Right renal cortex interstitium (tissue), 3 donors: ENCODE data around the gene RPRD1A. TPM values are rescaled to one million over a fixed set of nuclear protein-coding genes. Genes with fewer than 3 reads are reported as not detected.
"Not testable (repeated sequence)": the region's sequence is repeated elsewhere in the genome, so short reads cannot be mapped to it uniquely, and the experiment has no call there.

Experiments used
- DNase-seq, 3 donors: peaks; one replicate each; pipeline ENCODE4 v3.0.0-alpha.2; 2013; ENCODE audit warnings: low read depth in 3 of 3, low spot score in 2 of 3
- polyA plus RNA-seq, 3 donors: library from polyadenylated mRNA; unstranded; fragments of 120-200 nt; gene quantifications; one replicate each; pipeline ENCODE4 v1.2.1, GENCODE V29; 2013; ENCODE audit not compliant: insufficient read length in 3 of 3

Gene RPRD1A, protein sequence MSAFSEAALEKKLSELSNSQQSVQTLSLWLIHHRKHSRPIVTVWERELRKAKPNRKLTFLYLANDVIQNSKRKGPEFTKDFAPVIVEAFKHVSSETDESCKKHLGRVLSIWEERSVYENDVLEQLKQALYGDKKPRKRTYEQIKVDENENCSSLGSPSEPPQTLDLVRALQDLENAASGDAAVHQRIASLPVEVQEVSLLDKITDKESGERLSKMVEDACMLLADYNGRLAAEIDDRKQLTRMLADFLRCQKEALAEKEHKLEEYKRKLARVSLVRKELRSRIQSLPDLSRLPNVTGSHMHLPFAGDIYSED
- polyA plus RNA-seq: 10 to 100 TPM; 64.2 to 70.2 (median 65.5) TPM

DNA sequence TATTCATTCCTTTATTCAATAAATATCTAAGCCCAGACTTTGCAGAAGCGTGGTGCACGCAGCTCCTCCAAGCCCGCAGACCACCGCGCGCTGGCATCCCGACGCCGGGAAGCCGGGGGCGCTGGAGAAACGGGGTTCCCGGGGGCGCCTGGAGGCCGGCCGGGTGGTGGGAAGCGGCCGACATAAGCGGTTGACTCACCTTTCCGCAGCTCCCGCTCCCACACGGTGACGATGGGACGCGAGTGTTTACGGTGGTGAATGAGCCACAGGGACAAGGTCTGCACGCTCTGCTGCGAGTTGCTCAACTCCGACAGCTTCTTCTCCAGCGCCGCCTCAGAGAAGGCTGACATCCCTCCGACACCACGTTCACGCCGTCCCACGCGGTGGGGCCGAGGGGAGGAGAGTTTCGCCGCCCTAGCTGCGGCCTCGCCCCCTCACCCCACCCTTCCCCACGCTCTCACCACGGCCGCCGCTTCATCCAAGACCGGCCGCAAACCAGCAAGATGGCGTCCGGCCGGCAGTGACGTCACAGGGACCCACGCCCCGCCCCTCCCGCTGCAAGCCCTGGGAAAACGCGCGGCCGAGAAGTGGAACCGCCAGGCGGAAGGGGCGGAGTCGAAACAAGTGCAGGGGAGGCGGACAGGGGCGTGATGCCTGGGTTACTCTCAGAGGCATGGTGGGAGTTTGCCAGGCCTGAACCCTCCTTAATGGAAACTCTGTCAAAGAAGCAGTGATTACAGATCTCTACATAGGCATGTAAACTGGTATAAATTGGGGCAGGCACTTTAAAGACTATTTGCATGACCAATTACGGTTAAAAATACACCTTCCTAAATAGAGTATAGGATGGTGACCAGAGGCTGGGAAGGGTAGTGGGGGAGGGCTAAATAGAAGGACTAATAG is at the start of gene RPRD1A:
Gene RPRD1A, minus strand, starts transcription at position 505 of the 903 bp plus-strand sequence. Its CDS starts 155 bp downstream, at position 350.
- peak; percentile 76 to 88 (median 88) for DNase-seq

DNA sequence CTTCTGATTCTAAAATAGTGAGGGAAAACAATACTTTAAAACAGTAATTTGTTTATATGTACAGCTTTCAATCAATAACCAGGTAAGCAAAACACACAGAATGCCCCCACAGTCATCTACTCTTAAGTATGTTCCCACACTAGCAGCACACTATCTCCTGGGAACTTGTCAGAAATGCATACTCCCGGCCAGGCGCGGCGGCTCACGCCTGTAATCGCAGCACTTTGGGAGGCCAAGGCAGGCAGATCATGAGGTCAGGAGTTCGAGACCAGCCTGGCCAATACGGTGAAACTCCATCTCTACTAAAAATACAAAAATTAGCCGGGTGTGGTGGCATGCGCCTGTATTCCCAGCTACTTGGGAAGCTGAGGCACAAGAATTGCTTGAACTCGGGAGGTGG is 49.4 kb upstream of the RPRD1A start:
- DNase-seq: not testable (repeated sequence)

DNA sequence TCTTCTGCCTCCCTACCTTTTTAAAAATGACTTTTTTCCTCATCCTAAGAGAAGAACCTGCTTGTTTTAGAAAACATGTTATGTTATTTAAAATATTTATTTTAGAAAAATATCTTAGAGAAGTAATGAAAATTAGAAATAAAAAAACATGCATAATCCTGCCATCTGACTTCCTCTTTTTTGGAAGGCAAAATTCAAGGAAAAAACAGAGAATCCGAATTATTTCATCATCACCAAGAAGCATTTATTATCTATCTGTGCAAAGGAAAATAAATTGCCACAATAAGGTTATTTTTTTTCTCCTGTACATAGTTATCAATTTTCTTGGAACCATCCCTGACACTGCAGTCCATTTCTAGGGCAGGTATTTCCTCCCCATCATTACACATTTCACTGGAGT is 47.4 kb upstream of the RPRD1A start:
- no peak for DNase-seq

DNA sequence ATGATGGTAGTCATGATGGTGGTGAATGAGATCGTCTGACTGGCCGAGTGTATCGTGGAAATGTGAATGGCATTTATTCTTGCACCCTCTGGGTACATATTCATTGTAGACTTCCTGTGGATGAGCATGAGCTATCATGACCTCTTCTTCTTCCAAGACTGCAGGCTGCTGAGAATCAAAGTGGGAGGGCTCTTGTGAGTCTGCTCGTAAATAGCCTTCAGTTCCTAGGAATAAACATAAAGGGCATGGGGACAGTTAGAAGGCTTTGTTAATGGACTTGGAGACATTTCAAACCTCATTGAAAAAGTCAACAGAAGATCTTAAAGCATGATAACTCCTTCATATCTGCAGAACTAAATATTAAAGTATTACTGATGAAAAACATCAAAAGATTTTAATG is 46.9 kb upstream of the RPRD1A start:
- no peak for DNase-seq

DNA sequence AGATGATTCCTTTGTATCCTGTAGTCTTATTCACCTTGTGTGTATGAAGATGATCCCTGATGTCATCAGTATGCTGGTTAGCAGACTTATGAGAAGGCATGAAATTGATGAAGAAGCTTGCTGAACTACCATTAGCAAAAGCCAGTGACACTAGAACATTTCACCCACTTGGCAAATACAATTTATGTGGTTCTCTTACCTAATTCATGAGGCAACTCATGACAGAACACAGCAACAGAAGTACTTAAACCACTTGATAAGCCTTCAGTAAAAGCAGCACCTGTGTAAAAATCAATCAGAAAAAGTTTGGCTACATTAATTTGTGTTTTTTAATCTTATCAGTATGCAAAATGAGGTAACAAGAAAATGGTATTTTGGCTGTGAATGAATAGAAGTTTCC is 44.9 kb upstream of the RPRD1A start:
- DNase-seq: no peak

DNA sequence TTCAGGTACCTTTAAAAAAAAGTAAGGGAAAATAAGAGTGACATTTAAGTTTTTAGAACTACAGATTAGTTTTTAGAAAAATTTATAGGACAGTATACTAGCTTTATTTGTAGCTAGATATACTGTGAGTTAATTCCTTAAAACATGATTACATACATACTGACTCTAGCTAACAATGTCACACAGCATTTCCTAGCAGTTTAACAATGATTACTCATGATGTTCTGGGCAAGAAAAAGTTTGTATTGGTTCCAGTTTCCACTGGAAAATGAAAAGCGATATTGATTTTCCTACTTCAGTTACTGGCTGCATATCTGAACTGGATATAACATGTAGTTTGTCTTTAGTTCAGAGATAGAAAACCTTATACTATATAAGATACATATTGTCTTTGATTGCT is 42.4 kb upstream of the RPRD1A start:
- no peak for DNase-seq

DNA sequence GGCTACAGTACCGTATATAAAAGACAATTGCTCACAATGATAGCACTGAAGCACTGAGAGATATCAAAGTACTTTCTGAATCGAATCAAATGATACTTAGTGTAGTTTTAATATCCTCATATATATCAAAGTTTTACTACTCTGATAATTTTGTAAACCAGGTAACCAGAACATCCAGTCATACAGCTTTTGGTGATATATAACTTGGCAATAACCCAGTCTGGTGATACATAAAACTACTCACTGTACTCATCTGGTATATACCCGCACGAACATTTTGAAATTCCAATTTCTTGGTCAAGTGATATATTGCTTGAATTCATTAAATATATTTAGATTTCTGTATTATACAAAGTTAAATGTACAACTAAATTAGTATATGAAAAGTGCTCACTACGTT is 41.2 kb upstream of the RPRD1A start:
- DNase-seq: no peak

DNA sequence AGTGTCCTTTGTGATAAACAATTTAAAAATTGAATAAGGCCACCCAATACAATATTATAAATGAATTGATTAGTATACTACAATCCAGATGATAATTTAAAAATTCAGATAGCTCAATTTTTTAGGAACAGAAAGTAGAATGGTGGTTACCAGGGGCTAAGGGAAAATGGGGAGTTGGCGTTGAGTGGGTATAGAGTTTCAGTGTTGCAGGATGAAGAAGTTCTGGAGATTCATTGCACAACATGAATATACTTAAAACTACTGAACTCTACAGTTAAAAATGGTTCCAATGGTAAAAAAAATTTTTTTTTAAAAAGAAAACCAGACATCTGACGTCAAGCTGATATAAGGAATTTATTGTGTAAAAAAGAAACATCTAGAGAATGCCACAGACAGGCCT is 40.8 kb upstream of the RPRD1A start:
- DNase-seq: no peak

DNA sequence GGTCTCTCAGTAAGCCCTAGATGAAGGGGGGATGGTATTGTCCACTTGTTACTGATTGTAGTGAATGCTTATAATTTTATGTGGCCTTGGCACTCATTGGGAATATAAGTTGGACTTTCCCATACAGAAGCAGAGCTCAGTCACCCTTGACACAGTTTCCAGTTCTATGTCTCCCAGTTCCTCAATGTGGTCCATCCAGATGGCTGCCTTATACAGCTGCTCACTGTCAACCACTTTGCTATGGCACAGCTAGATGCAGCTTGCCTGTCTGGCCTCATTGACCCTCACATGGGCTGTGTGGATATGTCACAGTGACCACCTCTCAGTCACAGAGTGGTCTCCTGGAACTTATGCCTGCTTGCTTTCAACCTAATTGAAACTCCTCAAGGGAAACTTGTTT is 40.1 kb upstream of the RPRD1A start:
- DNase-seq: no peak

DNA sequence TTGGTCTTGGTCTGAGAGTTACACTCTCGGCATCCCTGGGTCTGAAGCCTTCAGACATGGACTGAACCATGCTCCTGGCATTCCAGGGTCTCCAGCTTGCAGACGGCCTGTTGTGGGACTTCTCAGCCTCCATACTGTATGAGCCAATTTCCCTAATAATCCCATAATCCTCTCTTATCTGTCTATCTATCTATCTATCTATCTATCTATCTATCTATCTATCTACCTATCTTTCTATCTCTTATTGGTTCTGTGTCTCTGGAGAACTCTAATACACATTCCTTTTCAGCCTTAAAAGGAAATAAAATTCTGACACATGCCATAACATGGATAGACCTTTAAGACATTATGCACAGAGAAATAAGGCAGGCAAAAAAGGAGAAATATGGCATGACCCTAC is 37.4 kb upstream of the RPRD1A start:
- DNase-seq: no peak

DNA sequence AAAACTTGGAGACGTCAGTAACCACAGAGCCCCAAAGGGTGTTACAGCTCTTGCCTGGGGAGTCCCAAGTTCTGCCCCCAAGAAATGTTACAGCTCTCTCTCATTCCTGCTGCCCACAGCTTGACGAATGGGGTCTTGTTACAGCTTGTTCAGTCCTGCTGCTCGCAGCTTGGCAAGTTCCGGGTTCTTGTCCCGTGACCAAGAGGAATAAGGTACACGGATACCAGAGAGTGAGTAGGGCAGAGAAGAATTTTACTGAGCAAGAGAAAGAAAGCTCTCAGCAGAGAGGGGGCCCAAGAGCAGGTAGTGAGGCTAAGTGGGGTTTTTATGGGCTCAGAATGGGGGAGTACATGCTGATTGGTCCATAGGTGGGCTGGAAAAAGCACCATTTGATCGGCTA is 34.6 kb upstream of the RPRD1A start:
- no peak for DNase-seq

DNA sequence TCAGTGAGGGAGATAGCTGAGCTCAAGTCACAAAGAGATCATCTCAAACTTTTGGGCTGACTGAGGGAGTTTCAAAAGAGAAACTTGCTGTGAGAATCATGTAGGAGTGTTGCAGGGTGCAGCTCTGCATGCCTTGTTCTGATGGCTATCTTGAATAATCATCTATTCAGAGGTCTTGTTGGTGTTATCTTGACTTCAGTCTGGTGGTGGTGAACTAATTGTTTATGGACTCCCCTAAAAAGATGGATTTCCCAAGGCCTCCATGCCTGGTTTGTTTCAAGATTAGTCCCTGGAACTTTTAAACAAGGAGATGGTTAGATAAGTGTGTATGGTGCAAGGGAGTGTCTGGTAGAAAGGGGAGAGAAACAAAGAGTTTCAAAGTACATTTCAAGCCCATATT is 32.0 kb upstream of the RPRD1A start:
- DNase-seq: no peak

DNA sequence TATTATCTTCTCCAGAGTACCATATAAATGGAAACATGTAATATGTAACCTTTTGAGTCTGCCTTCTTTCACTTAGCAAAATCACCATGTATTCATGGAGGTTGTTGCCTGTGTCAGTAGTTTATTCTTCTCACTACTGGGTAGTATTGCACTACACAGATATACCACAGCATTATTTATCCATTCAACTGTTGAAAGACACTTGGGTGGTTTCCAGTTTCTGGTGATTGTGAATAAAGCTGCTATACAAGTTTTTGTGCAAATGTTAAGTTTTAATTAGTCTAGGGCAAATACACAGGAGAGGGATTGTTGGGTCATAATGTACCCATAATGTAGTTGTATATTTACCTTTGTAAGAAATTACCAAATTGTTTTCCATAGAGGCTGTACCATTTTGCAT is 29.6 kb upstream of the RPRD1A start:
- DNase-seq: no peak

DNA sequence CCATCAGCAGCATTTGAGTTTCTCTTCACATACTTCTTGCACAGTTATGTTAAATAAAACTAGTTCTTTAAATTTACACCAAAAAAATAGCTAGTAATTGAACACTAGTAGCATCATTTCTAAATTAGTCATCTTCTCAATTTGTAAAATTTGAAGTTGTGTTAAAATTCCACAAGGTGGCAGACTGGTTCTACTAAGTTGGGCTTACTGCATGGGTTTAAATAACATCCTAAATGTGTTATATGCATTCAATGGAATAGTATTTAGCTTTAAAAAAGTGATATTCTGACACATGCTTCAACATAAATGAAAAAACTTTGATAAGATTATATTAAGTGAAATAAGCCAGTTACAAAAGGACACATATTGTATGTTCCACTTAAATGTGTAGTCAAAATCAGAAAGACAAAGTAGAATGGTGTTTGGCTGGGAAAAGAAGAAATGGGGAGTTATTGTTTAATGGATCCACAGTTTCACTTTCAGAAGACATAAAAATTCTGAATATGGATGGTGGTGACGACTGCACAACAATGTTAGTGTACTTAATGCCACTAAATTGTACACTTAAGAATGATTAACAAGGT is 28.7 kb upstream of the RPRD1A start:
- peak in 1 of 3 donors; percentile 15 for DNase-seq

DNA sequence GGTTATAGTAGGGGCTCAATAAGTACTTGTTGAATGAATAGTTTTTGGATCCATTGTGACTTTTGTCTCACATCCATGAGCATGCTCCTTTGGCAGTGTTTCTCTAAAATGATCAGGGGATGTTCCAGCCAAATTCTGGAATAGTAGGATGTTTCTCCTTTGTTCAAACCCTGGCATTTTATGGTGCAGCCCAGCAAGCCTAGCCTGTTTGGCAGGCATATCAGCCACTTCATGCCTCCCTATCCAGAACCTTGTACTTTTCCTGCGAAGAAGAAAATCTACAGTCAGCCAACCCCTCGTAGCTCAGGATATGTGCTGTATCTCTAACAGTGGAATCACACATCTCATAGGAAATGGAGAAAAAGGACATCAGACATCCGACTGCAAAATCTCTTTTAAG is 27.1 kb upstream of the RPRD1A start:
- DNase-seq: no peak

DNA sequence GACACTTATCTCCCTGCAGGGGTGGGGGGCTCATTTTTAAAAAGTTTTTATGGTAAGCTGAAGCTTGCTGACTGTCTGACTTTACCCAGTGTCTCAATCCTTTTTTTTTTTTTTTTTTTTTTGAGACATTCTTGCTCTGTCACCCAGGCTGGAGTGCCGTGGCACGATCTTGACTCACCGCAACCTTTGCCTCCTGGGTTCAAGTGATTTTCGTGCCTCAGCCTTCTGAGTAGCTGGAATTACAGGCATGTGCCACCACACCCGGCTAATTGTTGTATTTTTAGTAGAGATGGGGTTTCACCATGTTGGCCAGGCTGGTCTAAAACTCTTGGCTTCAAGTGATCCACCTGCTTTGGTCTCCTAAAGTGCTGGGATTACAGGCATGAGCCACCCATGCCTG is 24.8 kb upstream of the RPRD1A start:
- not testable (repeated sequence) for DNase-seq

DNA sequence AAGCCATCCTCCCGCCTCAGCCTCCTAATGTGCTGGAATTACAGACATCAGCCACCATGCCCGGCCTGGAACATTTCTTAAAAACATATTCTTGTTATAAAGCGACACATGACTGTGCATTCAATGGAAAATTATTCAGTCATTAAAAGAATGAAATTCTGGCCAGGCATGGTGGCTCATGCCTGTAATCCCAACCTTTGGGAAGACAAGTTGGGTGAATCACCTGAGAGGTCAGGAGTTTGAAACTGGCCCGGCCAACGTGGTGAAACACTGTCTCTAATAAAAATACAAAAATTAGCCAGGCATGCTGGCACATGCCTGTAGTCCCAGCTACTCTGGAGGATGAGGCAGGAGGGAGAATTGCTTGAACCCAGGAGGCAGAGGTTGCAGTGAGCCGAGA is 21.6 kb upstream of the RPRD1A start:
- no peak for DNase-seq

DNA sequence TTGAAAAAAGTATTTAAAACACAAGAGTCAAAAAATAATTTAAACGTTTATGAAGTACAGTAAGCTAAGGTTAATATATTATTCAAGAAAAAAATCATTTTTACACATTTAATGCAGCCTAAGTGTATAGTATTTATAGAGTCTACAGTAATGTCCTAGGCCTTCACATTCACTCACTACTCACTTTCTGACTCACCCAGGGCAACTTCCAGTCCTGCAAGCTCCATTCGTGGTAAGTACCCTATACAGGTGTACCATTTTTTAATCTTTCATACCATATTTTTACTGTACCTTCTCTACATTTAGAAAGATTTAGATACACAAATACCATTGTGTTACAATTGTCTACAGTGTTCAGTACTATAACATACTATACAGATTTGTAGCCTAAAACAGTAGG is 20.9 kb upstream of the RPRD1A start:
- DNase-seq: no peak

DNA sequence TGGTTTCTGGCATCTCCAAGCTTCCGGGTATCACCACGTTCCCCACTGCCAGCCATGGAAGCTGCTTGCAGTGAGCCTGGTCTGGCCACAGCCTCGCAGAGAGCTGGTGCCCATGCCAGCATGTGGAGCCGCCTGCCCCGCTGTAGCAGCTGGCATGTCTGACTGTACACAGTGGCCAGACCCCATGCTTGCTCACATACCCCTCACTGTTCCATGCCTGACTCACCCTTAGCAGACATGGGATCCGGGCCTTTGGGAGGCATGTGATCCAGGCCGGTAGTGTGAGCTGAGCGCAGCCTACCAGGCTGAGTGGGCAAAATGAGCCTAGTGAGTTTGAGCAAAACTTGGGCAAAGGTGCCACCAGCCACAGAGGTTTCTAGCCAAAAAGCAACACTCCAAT is 18.8 kb upstream of the RPRD1A start:
- DNase-seq: no peak

DNA sequence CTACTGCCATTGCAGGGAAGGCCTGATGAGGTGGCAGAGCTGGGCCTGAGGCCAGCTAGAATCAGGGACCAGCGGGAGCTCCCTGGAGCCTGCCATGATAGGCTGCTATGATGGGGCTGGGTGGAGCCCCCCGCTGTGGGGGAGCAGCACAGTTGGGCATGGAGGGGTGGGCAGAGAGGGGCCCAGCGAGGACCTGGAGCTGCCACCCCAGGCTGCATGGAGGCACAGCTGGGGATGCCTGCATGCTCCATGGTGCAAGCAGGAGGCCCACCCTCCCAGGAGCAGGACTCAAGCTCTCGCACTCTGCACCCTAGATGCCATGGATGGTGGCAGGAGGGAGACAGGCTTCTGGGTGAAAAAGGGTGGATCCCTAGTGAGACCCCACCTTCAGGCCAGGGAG is 17.8 kb upstream of the RPRD1A start:
- DNase-seq: no peak

DNA sequence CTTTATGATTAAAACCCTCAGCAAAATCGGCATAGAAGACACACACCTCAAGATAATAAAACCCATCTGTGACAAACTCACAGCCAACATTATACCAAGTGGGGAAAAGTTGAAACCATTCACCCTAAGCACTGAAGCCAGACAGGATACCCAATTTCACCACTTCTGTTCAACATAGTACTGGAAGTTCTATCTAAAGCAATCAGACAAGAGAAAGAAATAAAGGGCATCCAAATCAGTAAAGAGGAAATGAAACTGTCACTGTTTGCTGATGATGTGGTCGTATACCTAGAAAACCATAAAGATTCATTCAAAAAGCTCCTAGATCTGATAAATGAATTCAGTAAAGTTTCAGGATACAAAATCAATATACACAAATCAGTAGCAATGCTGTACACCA is 16.4 kb upstream of the RPRD1A start:
- no peak for DNase-seq

DNA sequence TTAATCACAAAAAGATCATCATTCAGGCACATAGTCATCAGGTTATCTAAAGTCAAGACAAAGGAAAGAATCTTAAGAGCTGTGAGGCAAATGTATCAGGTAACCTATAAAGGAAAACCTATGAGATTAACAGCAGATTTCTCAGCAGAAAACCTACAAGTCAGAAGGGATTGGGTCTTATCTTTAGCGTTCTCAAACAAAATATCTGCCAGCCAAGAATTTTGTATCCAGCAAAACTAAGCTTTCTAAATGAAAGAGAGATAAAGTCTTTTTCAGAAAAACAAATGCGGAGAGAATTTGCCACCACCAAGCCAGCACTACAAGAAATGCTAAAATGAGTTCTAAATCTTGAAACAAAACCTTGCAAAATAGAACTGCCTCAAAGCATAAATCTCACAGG is 13.8 kb upstream of the RPRD1A start:
- not testable (repeated sequence) for DNase-seq
